ENCODE data around the gene IGF2R.
A peak's percentile ranks its signal among the peaks of the same experiment; 100 is the strongest.

IGF2R gene

DNA sequence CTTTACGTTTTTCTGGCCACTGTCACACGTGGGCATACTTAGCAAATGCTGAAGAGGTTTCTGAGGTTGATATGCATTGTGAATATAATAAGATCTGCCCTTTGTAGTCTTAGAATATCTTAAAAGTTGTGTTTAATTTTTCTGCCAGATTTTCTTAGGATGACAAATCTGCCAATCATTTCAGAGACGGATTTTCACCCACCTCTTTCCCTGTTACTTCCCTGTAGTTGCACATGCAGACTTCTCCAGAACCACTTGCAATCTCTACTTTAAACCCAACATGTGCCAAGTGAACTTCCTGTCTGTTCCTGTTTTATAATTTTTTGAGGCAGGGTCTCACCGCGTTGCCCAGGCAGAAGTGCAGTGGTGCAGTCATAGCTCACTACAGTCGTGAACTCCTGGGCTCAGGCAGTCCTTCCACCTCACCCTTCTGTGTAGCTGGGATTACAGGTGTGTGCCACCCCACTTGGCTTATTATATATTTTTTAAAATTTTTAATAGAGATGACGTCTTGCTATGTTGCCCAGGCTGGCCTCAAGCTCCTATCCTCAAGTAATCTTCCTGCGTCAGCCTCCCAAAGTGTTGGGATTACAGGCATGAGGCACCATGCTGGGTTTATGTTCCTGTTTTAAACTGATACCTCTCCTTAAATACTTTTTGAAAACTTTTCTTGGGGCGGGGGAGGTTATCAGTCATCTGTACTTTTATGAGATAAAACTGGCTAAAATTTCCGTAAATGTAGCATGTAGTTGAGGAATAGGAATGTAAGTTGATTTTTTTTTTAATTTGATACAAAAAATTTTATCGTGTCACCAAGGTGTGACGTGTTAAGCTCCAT lies 2.7 kb downstream of the IGF2R start:
- TF ChIP-seq YY1 (IDR thresholded peaks at IDR 0.05; ENCODE audit: low read depth) (no peak), REST (IDR thresholded peaks at IDR 0.05; ENCODE audit: low read depth) (no peak), FOXM1 (IDR thresholded peaks at IDR 0.05; ENCODE audit: borderline replicate concordance, low read depth) (no peak), TAF1 (IDR thresholded peaks at IDR 0.05; ENCODE audit: low read depth) (no peak), EP300 (IDR thresholded peaks at IDR 0.05; ENCODE audit: borderline replicate concordance) (no peak), NFIC (IDR thresholded peaks at IDR 0.05) (no peak), CREB1 (IDR thresholded peaks at IDR 0.05; ENCODE audit: low read depth) (no peak), TCF12 (IDR thresholded peaks at IDR 0.05; ENCODE audit: low read depth) (no peak), RAD21 (IDR thresholded peaks at IDR 0.05; ENCODE audit: low read depth) (no peak), CEBPB (IDR thresholded peaks at IDR 0.05) (no peak), ZBTB7A (IDR thresholded peaks at IDR 0.05; ENCODE audit: low read depth) (no peak), TEAD4 (IDR thresholded peaks at IDR 0.05) (no peak)
- TF ChIP-seq, protein P1, sequence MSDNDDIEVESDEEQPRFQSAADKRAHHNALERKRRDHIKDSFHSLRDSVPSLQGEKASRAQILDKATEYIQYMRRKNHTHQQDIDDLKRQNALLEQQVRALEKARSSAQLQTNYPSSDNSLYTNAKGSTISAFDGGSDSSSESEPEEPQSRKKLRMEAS (IDR thresholded peaks at IDR 0.05), result no peak
- TF ChIP-seq, protein P2, sequence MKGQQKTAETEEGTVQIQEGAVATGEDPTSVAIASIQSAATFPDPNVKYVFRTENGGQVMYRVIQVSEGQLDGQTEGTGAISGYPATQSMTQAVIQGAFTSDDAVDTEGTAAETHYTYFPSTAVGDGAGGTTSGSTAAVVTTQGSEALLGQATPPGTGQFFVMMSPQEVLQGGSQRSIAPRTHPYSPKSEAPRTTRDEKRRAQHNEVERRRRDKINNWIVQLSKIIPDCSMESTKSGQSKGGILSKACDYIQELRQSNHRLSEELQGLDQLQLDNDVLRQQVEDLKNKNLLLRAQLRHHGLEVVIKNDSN (IDR thresholded peaks at IDR 0.05), result no peak

GRCh38 chr6:159972506-159973268 lies 3.8 kb downstream of the IGF2R start:
- TF ChIP-seq CREB1 (IDR thresholded peaks at IDR 0.05; ENCODE audit: low read depth), result no peak
- no peak for TF ChIP-seq YY1 (IDR thresholded peaks at IDR 0.05; ENCODE audit: low read depth)
- TF ChIP-seq, protein P1 (IDR thresholded peaks at IDR 0.05), result no peak
- TF ChIP-seq EGR1 (IDR thresholded peaks at IDR 0.05), result no peak
- no peak for TF ChIP-seq NFIC (IDR thresholded peaks at IDR 0.05)
- no peak for TF ChIP-seq EP300 (IDR thresholded peaks at IDR 0.05; ENCODE audit: borderline replicate concordance)
- no peak for TF ChIP-seq TAF1 (IDR thresholded peaks at IDR 0.05; ENCODE audit: low read depth)
- TF ChIP-seq CEBPB (IDR thresholded peaks at IDR 0.05), result no peak
- no peak for TF ChIP-seq RAD21 (IDR thresholded peaks at IDR 0.05; ENCODE audit: low read depth)

GRCh38 chr6:159973406-159973805 lies 4.5 kb downstream of the IGF2R start:
- TF ChIP-seq EGR1 (IDR thresholded peaks at IDR 0.05) (no peak), CEBPB (IDR thresholded peaks at IDR 0.05) (no peak)

GRCh38 chr6:159973951-159974350 lies 5.1 kb downstream of the IGF2R start:
- no peak for TF ChIP-seq EP300 (IDR thresholded peaks at IDR 0.05; ENCODE audit: borderline replicate concordance)
- TF ChIP-seq, protein P2 (IDR thresholded peaks at IDR 0.05), result no peak
- no peak for TF ChIP-seq ZBTB7A (IDR thresholded peaks at IDR 0.05; ENCODE audit: low read depth)
- TF ChIP-seq, protein P1 (IDR thresholded peaks at IDR 0.05), result no peak
- TF ChIP-seq TCF12 (IDR thresholded peaks at IDR 0.05; ENCODE audit: low read depth), result no peak
- TF ChIP-seq CEBPB (IDR thresholded peaks at IDR 0.05), result peak; percentile 57; the same call in 1 of the 2 replicates
- no peak for TF ChIP-seq EGR1 (IDR thresholded peaks at IDR 0.05)

DNA sequence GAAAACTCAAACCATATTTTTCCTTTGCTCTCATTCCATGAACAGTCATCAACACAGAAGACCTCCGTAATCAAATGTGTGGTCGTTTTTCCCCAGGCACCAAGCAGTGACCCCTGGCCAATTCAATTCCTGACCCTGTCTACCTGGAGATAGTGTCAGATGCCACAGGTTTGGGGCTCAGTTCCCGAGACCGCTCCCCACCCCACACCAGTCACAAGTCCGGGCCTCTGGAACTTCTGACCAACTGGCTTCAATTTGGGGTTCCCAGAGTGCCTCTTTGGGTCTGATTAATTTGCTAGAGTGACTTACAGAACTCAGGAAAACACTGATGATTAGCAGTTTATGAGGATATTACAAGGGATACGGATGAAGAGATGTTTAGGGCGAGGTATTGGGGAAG lies 6.0 kb downstream of the IGF2R start:
- TF ChIP-seq REST (IDR thresholded peaks at IDR 0.05; ENCODE audit: low read depth) (no peak), RAD21 (IDR thresholded peaks at IDR 0.05; ENCODE audit: low read depth) (no peak), TAF1 (IDR thresholded peaks at IDR 0.05; ENCODE audit: low read depth) (no peak), ZBTB7A (IDR thresholded peaks at IDR 0.05; ENCODE audit: low read depth) (no peak), FOXM1 (IDR thresholded peaks at IDR 0.05; ENCODE audit: borderline replicate concordance, low read depth) (no peak), CREB1 (IDR thresholded peaks at IDR 0.05; ENCODE audit: low read depth) (no peak), CEBPB (IDR thresholded peaks at IDR 0.05) (no peak), EGR1 (IDR thresholded peaks at IDR 0.05) (no peak), TCF12 (IDR thresholded peaks at IDR 0.05; ENCODE audit: low read depth) (no peak), EP300 (IDR thresholded peaks at IDR 0.05; ENCODE audit: borderline replicate concordance) (no peak), TEAD4 (IDR thresholded peaks at IDR 0.05) (no peak), YY1 (IDR thresholded peaks at IDR 0.05; ENCODE audit: low read depth) (no peak), NFIC (IDR thresholded peaks at IDR 0.05) (no peak)
- TF ChIP-seq, protein P2 (IDR thresholded peaks at IDR 0.05), result no peak
- TF ChIP-seq, protein P1 (IDR thresholded peaks at IDR 0.05), result no peak

All from Ishikawa (cell line).